Spleen (tissue), 11 donors: Measurements from ENCODE around the gene KCNQ1. TPM values are rescaled to one million over a fixed set of nuclear protein-coding genes. Genes with fewer than 3 reads are reported as not detected.

ENCODE experiments used
- DNase-seq: peaks from one replicate; pipeline ENCODE4 v3.0.0-alpha.2; 2020
- H3K27ac ChIP-seq, 8 donors: fragments of 200-600 bp; sonication (generic) in 7 of 8; 1 replicate in 4 of 8; 2 replicates in 4 of 8; pipeline versions ENCODE4 v1.5.0 to v1.8.0; 2016 to 2021; ENCODE audit warnings: inconsistent platforms in 4 of 8, mild to moderate bottlenecking in 4 of 8, moderate library complexity in 1 of 8
- H3K27me3 ChIP-seq, 7 donors: fragments of 200-600 bp; sonication (generic) in 6 of 7; replicated peaks in 1 of 7; 1 replicate in 4 of 7; 2 replicates in 3 of 7; pipeline versions ENCODE4 v1.5.0 to v1.8.0; 2016 to 2021; ENCODE audit warnings: inconsistent platforms in 3 of 7, mild to moderate bottlenecking in 1 of 7
- H3K36me3 ChIP-seq, 6 donors: fragments of 200-600 bp; sonication (generic) in 5 of 6; 1 replicate in 4 of 6; 2 replicates in 2 of 6; pipeline versions ENCODE4 v1.5.0 to v1.8.0; 2016 to 2021; ENCODE audit warnings: inconsistent platforms in 2 of 6
- H3K4me1 ChIP-seq, 6 donors: fragments of 200-600 bp; sonication (generic) in 5 of 6; 1 replicate in 3 of 6; 2 replicates in 3 of 6; pipeline versions ENCODE4 v1.5.0 to v1.8.0; 2016 to 2021; ENCODE audit warnings: inconsistent platforms in 3 of 6
- H3K4me3 ChIP-seq, 8 donors: fragments of 200-600 bp; sonication (generic) in 7 of 8; 1 replicate in 4 of 8; 2 replicates in 4 of 8; pipeline versions ENCODE4 v1.5.0 to v1.8.0; 2016 to 2021; ENCODE audit warnings: inconsistent platforms in 4 of 8, mild to moderate bottlenecking in 4 of 8, moderate library complexity in 2 of 8
- H3K9me3 ChIP-seq, 8 donors: fragments of 200-600 bp; sonication (generic) in 7 of 8; 1 replicate in 4 of 8; 2 replicates in 4 of 8; pipeline versions ENCODE4 v1.5.0 to v1.8.0; 2016 to 2021; ENCODE audit warnings: inconsistent platforms in 4 of 8
- CTCF ChIP-seq, 11 experiments: fragments of 200-600 bp in 7 of 11; fragments of 450-650 bp in 4 of 11; sonication (generic) in 4 of 11; IDR thresholded peaks in 8 of 11; conservative IDR thresholded peaks in 3 of 11; 1 replicate in 7 of 11; 2 replicates in 4 of 11; pipeline versions ENCODE4 v1.4.0 to v1.8.0; 2016 to 2021; ENCODE audit warnings: antibody characterized with exemption in 11 of 11, inconsistent platforms in 4 of 11, mild to moderate bottlenecking in 1 of 11
- POLR2A ChIP-seq, 3 donors: fragments of 450-650 bp; IDR thresholded peaks; one replicate each; pipeline ENCODE4 v1.5.1; 2017; ENCODE audit warnings: antibody characterized with exemption in 3 of 3, mild to moderate bottlenecking in 1 of 3
- POLR2AphosphoS5 ChIP-seq, 3 donors: sonication (generic); formaldehyde crosslinking; IDR thresholded peaks; one replicate each; pipeline ENCODE4 v1.5.1; 2017; ENCODE audit warnings: antibody characterized with exemption in 3 of 3
- WGBS, 5 donors: extraction: QIAGEN DNeasy Blood & Tissue Kit in 3 of 5; methylation state at CpG; one replicate each; pipeline versions ENCODE4 v1.1.5 to v1.1.7; 2013 to 2018; 5-methylcytosine and 5-hydroxymethylcytosine counted together
- intact Hi-C: fragments of 100-400 bp; cut with DNase I; formaldehyde crosslinking; loops from one replicate; pipeline ENCODE4 v1.15.0; 2023; ENCODE audit warnings: low total_unique reads
- polyA plus RNA-seq, 3 donors: library from polyadenylated mRNA; stranded (reverse); fragments of 200-250 nt; gene quantifications; one replicate each; pipeline ENCODE4 v1.2.1, GENCODE V29; 2013
- total RNA-seq, 7 donors: library from RNA; depleted of rRNA in 3 of 7; stranded (reverse); fragments of >200 nt in 3 of 7; fragmentation: NEBNext Ultra II Directional in 4 of 7; extraction: Animal tissue kit (Norgen Biotek cat#: 25700) in 4 of 7; gene quantifications; one replicate each; pipeline versions ENCODE4 v1.1.0 to v1.2.1, GENCODE V29; 2016 to 2021
- donor health status: healthy with polysubstance abuse.
- donor health status: DM: no; HTN: no; CAD: no; lungs with moderate emphysema.
- donor health status: DM: no; HTN: no; CAD: no.
- donor health status: Bipolar disorder and iron deficiency.
- donor health status: healthy.
- donor health status: DM: no; HTN: no; CAD: no.
- donor health status: DM: yes; HTN: yes; CAD: no.

KCNQ1 gene
- total and polyA plus RNA-seq, 10 donors = 3.3 to 21.6 (median 13.5) TPM

GRCh38 chr11:2424811-2425495, 19.9 kb upstream of the KCNQ1 start:
- TF ChIP-seq POLR2AphosphoS5 (IDR thresholded peaks at IDR 0.05) = no peak
- no peak for TF ChIP-seq POLR2A (IDR thresholded peaks at IDR 0.05)
- TF ChIP-seq CTCF (IDR thresholded peaks at IDR 0.05 in 8 of 11, conservative IDR thresholded peaks at IDR 0.05 in 3 of 11) = no peak
- Histone ChIP-seq H3K4me3 (no peak overlapping the region), H3K9me3 (no peaks in the 10 kb centered on the region), H3K36me3 (no peaks in the 10 kb centered on the region), H3K27ac (no peak overlapping the region), H3K4me1 (peaks cover 6 to 12% (median 9%) of the 10 kb centered on the region in 6 donors), H3K27me3 (peaks cover 0 to 39% (median 9%) of the 10 kb centered on the region in 7 donors)
- 69 to 86% (median 81%) methylated on average over 24 to 28 of the region's 28 CpGs for whole genome bisulfite sequencing, 5 donors
- intact Hi-C loops = no loop called here
- no peak for DNase-seq

GRCh38 chr11:2425506-2425905, 19.3 kb upstream of the KCNQ1 start:
- WGBS, 5 donors = 70 to 88% (median 75%) methylated on average over 3 to 8 of the region's 8 CpGs
- peaks cover 0 to 35% (median 9%) of the 10 kb centered on the region in 7 donors for H3K27me3 ChIP-seq
- H3K4me1 ChIP-seq = peaks cover 2 to 6% (median 5%) of the 10 kb centered on the region in 6 donors
- no peaks in the 10 kb centered on the region for H3K36me3 ChIP-seq
- H3K4me3 ChIP-seq = no peak overlapping the region
- H3K9me3 ChIP-seq = no peaks in the 10 kb centered on the region
- H3K27ac ChIP-seq = no peak overlapping the region
- TF ChIP-seq POLR2AphosphoS5 (IDR thresholded peaks at IDR 0.05) (no peak), CTCF (IDR thresholded peaks at IDR 0.05 in 8 of 11, conservative IDR thresholded peaks at IDR 0.05 in 3 of 11) (no peak), POLR2A (IDR thresholded peaks at IDR 0.05) (no peak)
- intact Hi-C loops = no loop called here
- no peak for DNase-seq

GRCh38 chr11:2426221-2426620, 18.6 kb upstream of the KCNQ1 start:
- DNase-seq = no peak
- 60 to 93% (median 88%) methylated on average over 1 to 13 of the region's 13 CpGs for WGBS, 5 donors
- intact Hi-C loops = no loop called here

GRCh38 chr11:2426826-2427521, 17.8 kb upstream of the KCNQ1 start:
- DNase-seq = no peak
- H3K36me3 ChIP-seq = no peaks in the 10 kb centered on the region
- no peaks in the 10 kb centered on the region for H3K4me1 ChIP-seq
- H3K9me3 ChIP-seq = no peaks in the 10 kb centered on the region
- TF ChIP-seq POLR2A (IDR thresholded peaks at IDR 0.05) (no peak), POLR2AphosphoS5 (IDR thresholded peaks at IDR 0.05) (no peak), CTCF (IDR thresholded peaks at IDR 0.05 in 8 of 11, conservative IDR thresholded peaks at IDR 0.05 in 3 of 11) (no peak)
- intact Hi-C loops = no loop called here
- peaks cover 0 to 25% (median 0%) of the 10 kb centered on the region in 7 donors for H3K27me3 ChIP-seq
- H3K27ac ChIP-seq = no peak overlapping the region
- H3K4me3 ChIP-seq = no peak overlapping the region
- WGBS, 5 donors = 82 to 95% (median 85%) methylated on average over 13 to 14 of the region's 14 CpGs

More at GRCh38 chr11:2426221-2426620, 18.6 kb upstream of the KCNQ1 start:
- peaks cover 0 to 30% (median 4%) of the 10 kb centered on the region in 7 donors for H3K27me3 ChIP-seq
- H3K9me3 ChIP-seq = no peaks in the 10 kb centered on the region
- TF ChIP-seq POLR2A (IDR thresholded peaks at IDR 0.05) = no peak
- H3K4me3 ChIP-seq = no peak overlapping the region
- no peaks in the 10 kb centered on the region for H3K4me1 ChIP-seq
- no peaks in the 10 kb centered on the region for H3K36me3 ChIP-seq
- H3K27ac ChIP-seq = no peak overlapping the region
